ENCODE data around the gene GABARAPL1. TPM values are rescaled to one million over a fixed set of nuclear protein-coding genes. Genes with fewer than 3 reads are reported as not detected.

GABARAPL1 gene
- total RNA-seq, 2 donors from 2014 or later: 86.1 to 114 TPM

- no peaks in the 10 kb centered on the region for H3K36me3 ChIP-seq
- H3K27me3 ChIP-seq (replicated peaks; ENCODE audit: insufficient read depth): no peaks in the 10 kb centered on the region
- H3K9me3 ChIP-seq: no peaks in the 10 kb centered on the region
- H3K27ac ChIP-seq: no peak overlapping the region
- H3K4me1 ChIP-seq (ENCODE audit: control insufficient read depth in 1 of 2, low read depth in 2 of 2): no peaks in the 10 kb centered on the region
- no peak for TF ChIP-seq CTCF (IDR thresholded peaks at IDR 0.05)
- DNase-seq (ENCODE audit: low spot score) (no peak), ATAC-seq (ENCODE audit: insufficient number of reproducible peaks, low FRiP score, low read depth) (no peak)
- H3K4me3 ChIP-seq: no peak overlapping the region
These were observed 28.6 kb downstream of the GABARAPL1 start for GRCh38 chr12:10241290-10241689.

- no peak for TF ChIP-seq CTCF (IDR thresholded peaks at IDR 0.05)
- Histone ChIP-seq H3K4me3 (no peak overlapping the region), H3K9me3 (no peaks in the 10 kb centered on the region), H3K27me3 (replicated peaks; ENCODE audit: insufficient read depth) (no peaks in the 10 kb centered on the region), H3K27ac (no peak overlapping the region), H3K4me1 (ENCODE audit: control insufficient read depth in 1 of 2, low read depth in 2 of 2) (no peaks in the 10 kb centered on the region), H3K36me3 (no peaks in the 10 kb centered on the region)
- ATAC-seq (ENCODE audit: insufficient number of reproducible peaks, low FRiP score, low read depth) (no peak), DNase-seq (ENCODE audit: low spot score) (no peak)
These were observed 29.1 kb downstream of the GABARAPL1 start for GRCh38 chr12:10241727-10242126.

- no peak overlapping the region for H3K27ac ChIP-seq
- no peak for DNase-seq (ENCODE audit: low spot score)
These were observed 29.9 kb downstream of the GABARAPL1 start for GRCh38 chr12:10242539-10242938.

GRCh38 chr12:10243818-10244520, 31.3 kb downstream of the GABARAPL1 start:
- Histone ChIP-seq H3K27me3 (replicated peaks; ENCODE audit: insufficient read depth) (no peaks in the 10 kb centered on the region), H3K36me3 (no peaks in the 10 kb centered on the region), H3K27ac (no peak overlapping the region), H3K9me3 (no peaks in the 10 kb centered on the region), H3K4me3 (peak overlapping the region; percentile 44), H3K4me1 (ENCODE audit: control insufficient read depth in 1 of 2, low read depth in 2 of 2) (no peaks in the 10 kb centered on the region)
- ATAC-seq (ENCODE audit: insufficient number of reproducible peaks, low FRiP score, low read depth) (no peak), DNase-seq (ENCODE audit: low spot score) (no peak)
- TF ChIP-seq CTCF (IDR thresholded peaks at IDR 0.05): no peak

More at GRCh38 chr12:10242539-10242938, 29.9 kb downstream of the GABARAPL1 start:
- H3K4me3 ChIP-seq: no peak overlapping the region
- ATAC-seq (ENCODE audit: insufficient number of reproducible peaks, low FRiP score, low read depth): no peak
- TF ChIP-seq CTCF (IDR thresholded peaks at IDR 0.05): no peak
- H3K27me3 ChIP-seq (replicated peaks; ENCODE audit: insufficient read depth): no peaks in the 10 kb centered on the region
- H3K4me1 ChIP-seq (ENCODE audit: control insufficient read depth in 1 of 2, low read depth in 2 of 2): no peaks in the 10 kb centered on the region
- no peaks in the 10 kb centered on the region for H3K9me3 ChIP-seq
- H3K36me3 ChIP-seq: no peaks in the 10 kb centered on the region

GRCh38 chr12:10247436-10248058, 34.9 kb downstream of the GABARAPL1 start:
- Histone ChIP-seq H3K4me3 (no peak overlapping the region), H3K4me1 (ENCODE audit: control insufficient read depth in 1 of 2, low read depth in 2 of 2) (no peaks in the 10 kb centered on the region), H3K36me3 (no peaks in the 10 kb centered on the region), H3K27ac (no peak overlapping the region), H3K27me3 (replicated peaks; ENCODE audit: insufficient read depth) (no peaks in the 10 kb centered on the region), H3K9me3 (no peaks in the 10 kb centered on the region)
- DNase-seq (ENCODE audit: low spot score) (no peak), ATAC-seq (ENCODE audit: insufficient number of reproducible peaks, low FRiP score, low read depth) (no peak)
- no peak for TF ChIP-seq CTCF (IDR thresholded peaks at IDR 0.05)

Measured in thoracic aorta (tissue), 2 donors.